Mammary epithelial cell (primary cell): Measurements from ENCODE around the gene ERBB4.

Experiments used
- EZH2 ChIP-seq: IDR thresholded peaks from 2 replicates; pipeline ENCODE4 v1.6.1; 2012; ENCODE audit warnings: low read length, inconsistent platforms, borderline replicate concordance
- TF ChIP-seq, protein P1 (sequence below), 2 donors: IDR thresholded peaks in 1 of 2; conservative IDR thresholded peaks in 1 of 2; 2 replicates each; pipeline ENCODE4 v1.5.1; 2011 to 2012; ENCODE audit warnings: inconsistent platforms in 2 of 2, low read length in 2 of 2, mild to moderate bottlenecking in 2 of 2, control low read depth in 1 of 2, low read depth in 1 of 2; ENCODE audit not compliant: insufficient read depth in 1 of 2; ENCODE audit errors: extremely low read depth in 1 of 2

DNA sequence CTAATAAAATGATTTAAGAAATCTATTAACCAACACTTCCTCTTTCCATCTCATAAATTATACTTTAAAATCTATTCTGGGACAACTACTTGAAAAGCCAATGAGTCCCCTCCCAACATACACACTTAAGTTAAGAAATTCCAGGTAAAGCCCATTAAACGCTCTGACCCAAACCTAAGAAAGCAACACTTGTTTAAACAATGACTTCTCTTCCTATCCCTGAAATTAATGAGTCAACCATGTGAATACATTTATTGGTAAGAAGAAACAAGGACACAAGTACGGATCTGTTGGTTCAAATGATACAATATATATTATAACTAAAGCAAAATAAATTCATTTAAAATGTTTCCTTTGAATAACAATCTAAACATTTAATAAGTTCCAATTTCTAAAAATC, 279.4 kb downstream of the ERBB4 start:
- TF ChIP-seq, protein P1, sequence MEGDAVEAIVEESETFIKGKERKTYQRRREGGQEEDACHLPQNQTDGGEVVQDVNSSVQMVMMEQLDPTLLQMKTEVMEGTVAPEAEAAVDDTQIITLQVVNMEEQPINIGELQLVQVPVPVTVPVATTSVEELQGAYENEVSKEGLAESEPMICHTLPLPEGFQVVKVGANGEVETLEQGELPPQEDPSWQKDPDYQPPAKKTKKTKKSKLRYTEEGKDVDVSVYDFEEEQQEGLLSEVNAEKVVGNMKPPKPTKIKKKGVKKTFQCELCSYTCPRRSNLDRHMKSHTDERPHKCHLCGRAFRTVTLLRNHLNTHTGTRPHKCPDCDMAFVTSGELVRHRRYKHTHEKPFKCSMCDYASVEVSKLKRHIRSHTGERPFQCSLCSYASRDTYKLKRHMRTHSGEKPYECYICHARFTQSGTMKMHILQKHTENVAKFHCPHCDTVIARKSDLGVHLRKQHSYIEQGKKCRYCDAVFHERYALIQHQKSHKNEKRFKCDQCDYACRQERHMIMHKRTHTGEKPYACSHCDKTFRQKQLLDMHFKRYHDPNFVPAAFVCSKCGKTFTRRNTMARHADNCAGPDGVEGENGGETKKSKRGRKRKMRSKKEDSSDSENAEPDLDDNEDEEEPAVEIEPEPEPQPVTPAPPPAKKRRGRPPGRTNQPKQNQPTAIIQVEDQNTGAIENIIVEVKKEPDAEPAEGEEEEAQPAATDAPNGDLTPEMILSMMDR (conservative IDR thresholded peaks at IDR 0.05 in 1 of 2, IDR thresholded peaks at IDR 0.05 in 1 of 2; ENCODE audit: extremely low read depth in 1 of 2, insufficient read depth in 1 of 2, low read depth in 1 of 2, low read length in 2 of 2) = no peak
- TF ChIP-seq EZH2 = no peak
